Measurements from ENCODE around the gene PCSK6. TPM values are rescaled to one million over a fixed set of nuclear protein-coding genes. Genes with fewer than 3 reads are reported as not detected.
"Not testable (repeated sequence)": the region's sequence is repeated elsewhere in the genome, so short reads cannot be mapped to it uniquely, and the experiment has no call there.

The PCSK6 gene
- total RNA-seq, 1 donor from 2014 or later = 16.6 TPM

GRCh38 chr15:101357333-101357732 lies 132.2 kb downstream of the PCSK6 start:
- Histone ChIP-seq H3K9me3 (no peaks in the 10 kb centered on the region), H3K27me3 (no peaks in the 10 kb centered on the region), H3K4me1 (no peaks in the 10 kb centered on the region), H3K36me3 (no peaks in the 10 kb centered on the region), H3K27ac (no peak overlapping the region), H3K4me3 (no peak overlapping the region)
- TF ChIP-seq, protein P1, sequence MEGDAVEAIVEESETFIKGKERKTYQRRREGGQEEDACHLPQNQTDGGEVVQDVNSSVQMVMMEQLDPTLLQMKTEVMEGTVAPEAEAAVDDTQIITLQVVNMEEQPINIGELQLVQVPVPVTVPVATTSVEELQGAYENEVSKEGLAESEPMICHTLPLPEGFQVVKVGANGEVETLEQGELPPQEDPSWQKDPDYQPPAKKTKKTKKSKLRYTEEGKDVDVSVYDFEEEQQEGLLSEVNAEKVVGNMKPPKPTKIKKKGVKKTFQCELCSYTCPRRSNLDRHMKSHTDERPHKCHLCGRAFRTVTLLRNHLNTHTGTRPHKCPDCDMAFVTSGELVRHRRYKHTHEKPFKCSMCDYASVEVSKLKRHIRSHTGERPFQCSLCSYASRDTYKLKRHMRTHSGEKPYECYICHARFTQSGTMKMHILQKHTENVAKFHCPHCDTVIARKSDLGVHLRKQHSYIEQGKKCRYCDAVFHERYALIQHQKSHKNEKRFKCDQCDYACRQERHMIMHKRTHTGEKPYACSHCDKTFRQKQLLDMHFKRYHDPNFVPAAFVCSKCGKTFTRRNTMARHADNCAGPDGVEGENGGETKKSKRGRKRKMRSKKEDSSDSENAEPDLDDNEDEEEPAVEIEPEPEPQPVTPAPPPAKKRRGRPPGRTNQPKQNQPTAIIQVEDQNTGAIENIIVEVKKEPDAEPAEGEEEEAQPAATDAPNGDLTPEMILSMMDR (IDR thresholded peaks at IDR 0.05) = no peak
- intact Hi-C loops (cut with DNase I) = no loop called here
- DNase-seq (no peak), ATAC-seq (no peak)

DNA sequence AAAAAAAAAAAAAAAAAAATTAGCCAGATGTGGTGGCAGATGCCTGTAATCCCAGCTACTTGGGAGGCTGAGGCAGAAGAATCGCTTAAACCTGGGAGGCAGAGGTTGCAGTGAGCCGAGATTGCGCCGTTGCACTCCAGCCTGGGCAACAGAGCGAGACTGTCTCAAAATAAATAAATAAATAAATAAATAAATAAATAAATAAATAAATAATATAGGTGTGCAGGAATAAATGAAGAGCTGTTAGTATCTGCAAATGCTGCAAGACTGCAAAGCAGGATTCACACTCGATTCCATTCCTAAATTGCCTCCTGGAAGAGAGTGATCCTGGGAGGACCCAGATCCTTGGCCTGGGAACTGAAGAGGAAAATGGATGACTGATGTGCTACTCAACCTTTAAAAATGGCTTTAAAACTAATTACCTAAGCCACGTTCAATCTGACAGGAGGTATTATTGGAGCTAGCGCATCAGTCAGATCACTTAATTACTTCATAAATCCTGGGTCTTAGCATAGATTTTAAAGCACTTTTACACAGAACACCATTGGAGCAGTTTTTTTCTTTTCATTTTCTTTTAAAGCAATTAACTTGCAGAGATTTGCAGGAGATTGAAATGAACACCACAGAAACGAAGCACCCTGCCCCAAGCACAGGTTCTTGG lies 132.9 kb downstream of the PCSK6 start:
- H3K27me3 ChIP-seq; ATAC-seq; DNase-seq; intact Hi-C loops (cut with DNase I); H3K4me3 ChIP-seq; H3K9me3 ChIP-seq; H3K4me1 ChIP-seq; H3K36me3 ChIP-seq; H3K27ac ChIP-seq: not testable (repeated sequence)

DNA sequence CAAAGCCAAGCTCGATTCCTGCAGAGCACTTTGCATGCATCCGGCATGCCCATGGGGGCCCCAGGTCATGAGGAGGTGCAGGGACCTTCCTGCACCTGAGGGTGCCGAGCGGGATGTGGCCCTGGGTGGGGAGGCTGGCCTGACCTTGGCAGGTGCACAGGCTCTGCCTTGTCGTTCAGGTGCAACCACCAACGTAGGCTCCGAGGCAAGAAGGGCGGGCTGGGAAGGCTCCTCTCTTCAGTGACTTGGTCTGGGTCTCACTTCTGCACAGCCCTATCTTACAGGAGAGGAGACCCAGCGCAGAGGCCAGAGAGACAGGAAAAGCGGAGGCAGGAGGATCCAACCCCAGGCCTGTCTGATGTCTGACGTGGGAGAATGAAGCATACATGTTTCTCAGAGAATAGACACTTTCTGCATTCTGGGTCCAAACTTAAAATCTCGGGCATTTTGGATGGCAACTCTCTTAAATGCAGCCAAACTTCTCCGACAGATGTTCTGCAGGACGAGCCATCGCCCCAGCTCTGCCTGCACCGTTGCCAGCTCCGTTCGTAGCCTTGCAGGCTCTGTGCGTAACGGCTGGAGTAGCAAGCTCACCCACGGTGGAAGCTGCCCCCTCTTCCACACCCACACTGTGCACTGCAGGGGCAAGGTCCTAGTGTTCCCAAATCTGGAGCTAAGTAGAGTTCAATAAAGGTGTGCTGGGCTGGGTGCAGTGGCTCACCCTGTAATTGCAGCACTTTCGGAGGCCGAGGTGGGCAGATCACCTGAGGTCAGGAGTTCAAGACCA lies 133.6 kb downstream of the PCSK6 start:
- Histone ChIP-seq H3K36me3 (no peaks in the 10 kb centered on the region), H3K27ac (no peak overlapping the region), H3K4me1 (no peaks in the 10 kb centered on the region), H3K4me3 (no peak overlapping the region), H3K9me3 (no peaks in the 10 kb centered on the region), H3K27me3 (no peaks in the 10 kb centered on the region)
- ATAC-seq (no peak), DNase-seq (no peak)
- intact Hi-C loops (cut with DNase I) = no loop called here
- TF ChIP-seq, protein P1 (IDR thresholded peaks at IDR 0.05) = no peak

GRCh38 chr15:101354891-101355623 lies 134.4 kb downstream of the PCSK6 start:
- no peaks in the 10 kb centered on the region for H3K4me1 ChIP-seq
- H3K27me3 ChIP-seq = no peaks in the 10 kb centered on the region
- H3K4me3 ChIP-seq = no peak overlapping the region
- DNase-seq (no peak), ATAC-seq (no peak)
- no peaks in the 10 kb centered on the region for H3K9me3 ChIP-seq
- no peak overlapping the region for H3K27ac ChIP-seq
- intact Hi-C loops (cut with DNase I) = no loop called here
- TF ChIP-seq, protein P1 (IDR thresholded peaks at IDR 0.05) = no peak
- H3K36me3 ChIP-seq = no peaks in the 10 kb centered on the region

GRCh38 chr15:101353240-101353639 lies 136.3 kb downstream of the PCSK6 start:
- intact Hi-C loops (cut with DNase I) = no loop called here
- H3K4me3 ChIP-seq = no peak overlapping the region
- ATAC-seq = no peak
- H3K36me3 ChIP-seq = no peaks in the 10 kb centered on the region
- TF ChIP-seq, protein P1 (IDR thresholded peaks at IDR 0.05) = no peak
- H3K4me1 ChIP-seq = no peaks in the 10 kb centered on the region
- H3K27ac ChIP-seq = no peak overlapping the region
- no peaks in the 10 kb centered on the region for H3K27me3 ChIP-seq
- H3K9me3 ChIP-seq = no peaks in the 10 kb centered on the region
- DNase-seq = no peak

- DNase-seq (no peak), ATAC-seq (no peak)
- TF ChIP-seq, protein P1 (IDR thresholded peaks at IDR 0.05) = no peak
- H3K9me3 ChIP-seq = no peaks in the 10 kb centered on the region
- H3K36me3 ChIP-seq = no peaks in the 10 kb centered on the region
- no peak overlapping the region for H3K4me3 ChIP-seq
- H3K27ac ChIP-seq = no peak overlapping the region
- no peaks in the 10 kb centered on the region for H3K27me3 ChIP-seq
- intact Hi-C loops (cut with DNase I) = no loop called here
- H3K4me1 ChIP-seq = no peaks in the 10 kb centered on the region
Measured at GRCh38 chr15:101351736-101352135, 137.8 kb downstream of the PCSK6 start.
